Stomach (tissue), 9 donors: ENCODE results near the gene ICE1. TPM values are rescaled to one million over a fixed set of nuclear protein-coding genes. Genes with fewer than 3 reads are reported as not detected.
"Not testable (repeated sequence)": the region's sequence is repeated elsewhere in the genome, so short reads cannot be mapped to it uniquely, and the experiment has no call there.

Experiments used
- DNase-seq, 2 donors: peaks; one replicate each; pipeline versions ENCODE4 v3.0.0 to v3.0.0-alpha.2; 2013 to 2019
- H3K27ac ChIP-seq, 5 donors: fragments of 200-600 bp in 4 of 5; sonication (generic) in 4 of 5; one replicate each; pipeline ENCODE4 v1.5.1; 2013 to 2019; ENCODE audit warnings: mild to moderate bottlenecking in 1 of 5, moderate library complexity in 1 of 5
- H3K27me3 ChIP-seq, 3 donors: fragments of 200-600 bp; sonication (generic); one replicate each; pipeline ENCODE4 v1.5.1; 2017 to 2019; ENCODE audit warnings: mixed run types in 1 of 3
- H3K36me3 ChIP-seq, 4 donors: fragments of 200-600 bp; sonication (generic); 1 replicate in 3 of 4; 2 replicates in 1 of 4; pipeline ENCODE4 v1.5.1; 2016 to 2019
- H3K4me1 ChIP-seq, 4 donors: fragments of 200-600 bp; sonication (generic); one replicate each; pipeline ENCODE4 v1.5.1; 2016 to 2019
- H3K4me3 ChIP-seq, 4 donors: fragments of 200-600 bp; sonication (generic) in 3 of 4; one replicate each; pipeline ENCODE4 v1.5.1; 2016 to 2019; ENCODE audit warnings: mild to moderate bottlenecking in 1 of 4
- H3K9me3 ChIP-seq, 4 donors: fragments of 200-600 bp; sonication (generic); one replicate each; pipeline ENCODE4 v1.5.1; 2016 to 2019
- EP300 ChIP-seq: sonication (generic); formaldehyde crosslinking; IDR thresholded peaks from one replicate; pipeline ENCODE4 v1.6.1; 2017; ENCODE audit warnings: antibody characterized with exemption
- POLR2A ChIP-seq, 4 donors: fragments of 450-650 bp; IDR thresholded peaks; one replicate each; pipeline ENCODE4 v1.6.1; 2016; ENCODE audit warnings: antibody characterized with exemption in 4 of 4, control low read depth in 2 of 4, mild to moderate bottlenecking in 1 of 4, moderate library complexity in 1 of 4
- POLR2AphosphoS5 ChIP-seq, 3 donors: sonication (generic); formaldehyde crosslinking; IDR thresholded peaks; one replicate each; pipeline ENCODE4 v1.6.1; 2016; ENCODE audit warnings: antibody characterized with exemption in 3 of 3
- WGBS, 5 donors: extraction: QIAGEN DNeasy Blood & Tissue Kit in 3 of 5; methylation state at CpG; one replicate each; pipeline versions ENCODE4 v1.1.5 to v1.1.7; 2013 to 2018; 5-methylcytosine and 5-hydroxymethylcytosine counted together
- intact Hi-C: fragments of 100-400 bp; cut with DNase I; formaldehyde crosslinking; loops from one replicate; pipeline ENCODE4 v1.15.1; 2023; ENCODE audit warnings: low total_unique reads
- polyA plus RNA-seq, 3 donors: library from polyadenylated mRNA; stranded (reverse); fragments of 200-250 nt; gene quantifications; one replicate each; pipeline ENCODE4 v1.2.3, GENCODE V29; 2013
- total RNA-seq, 5 donors: library from RNA; depleted of rRNA; stranded (reverse); fragments of >200 nt; gene quantifications; one replicate each; pipeline versions ENCODE4 v1.1.0 to v1.2.3, GENCODE V29; 2014 to 2016
- TF ChIP-seq, protein P1 (sequence below), 7 experiments: fragments of 450-650 bp in 4 of 7; fragments of 200-600 bp in 3 of 7; sonication (generic) in 3 of 7; IDR thresholded peaks; one replicate each; pipeline ENCODE4 v1.5.1; 2016 to 2019; ENCODE audit warnings: antibody characterized with exemption in 7 of 7, control low read depth in 2 of 7, mild to moderate bottlenecking in 1 of 7
- donor health status: healthy with polysubstance abuse.
- donor health status: Bipolar disorder and iron deficiency.
- donor health status: healthy.

ICE1 gene
- total and polyA plus RNA-seq, 8 donors: 4.0 to 44.1 (median 16.7) TPM

DNA sequence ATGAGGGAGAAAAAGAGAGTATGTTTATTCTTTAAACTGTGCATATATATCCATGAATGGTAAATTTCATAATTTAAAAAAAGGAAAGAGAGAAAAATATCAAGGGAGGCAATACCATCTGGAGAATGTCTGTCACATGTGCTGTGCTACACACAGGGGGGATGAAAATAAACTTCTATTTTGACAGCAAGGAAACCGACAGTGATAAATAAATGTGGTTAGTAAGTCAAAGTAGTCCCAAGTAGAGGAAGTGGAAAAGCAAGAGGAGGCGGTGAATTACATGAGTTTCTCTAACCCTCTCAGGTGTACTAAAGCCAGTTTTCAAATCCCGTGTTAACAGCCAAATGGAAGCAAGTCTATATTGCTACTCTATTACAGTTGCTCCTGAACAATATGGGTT lies 83.3 kb downstream of the ICE1 start:
- no peak overlapping the region for H3K4me3 ChIP-seq
- no peaks in the 10 kb centered on the region for H3K4me1 ChIP-seq
- H3K9me3 ChIP-seq: peaks cover 0 to 19% (median 14%) of the 10 kb centered on the region in 4 donors
- no peaks in the 10 kb centered on the region for H3K27me3 ChIP-seq
- H3K27ac ChIP-seq: no peak overlapping the region
- DNase-seq: no peak
- TF ChIP-seq EP300 (no peak), POLR2AphosphoS5 (IDR thresholded peaks at IDR 0.05) (no peak), POLR2A (IDR thresholded peaks at IDR 0.05) (no peak)
- TF ChIP-seq, protein P1, sequence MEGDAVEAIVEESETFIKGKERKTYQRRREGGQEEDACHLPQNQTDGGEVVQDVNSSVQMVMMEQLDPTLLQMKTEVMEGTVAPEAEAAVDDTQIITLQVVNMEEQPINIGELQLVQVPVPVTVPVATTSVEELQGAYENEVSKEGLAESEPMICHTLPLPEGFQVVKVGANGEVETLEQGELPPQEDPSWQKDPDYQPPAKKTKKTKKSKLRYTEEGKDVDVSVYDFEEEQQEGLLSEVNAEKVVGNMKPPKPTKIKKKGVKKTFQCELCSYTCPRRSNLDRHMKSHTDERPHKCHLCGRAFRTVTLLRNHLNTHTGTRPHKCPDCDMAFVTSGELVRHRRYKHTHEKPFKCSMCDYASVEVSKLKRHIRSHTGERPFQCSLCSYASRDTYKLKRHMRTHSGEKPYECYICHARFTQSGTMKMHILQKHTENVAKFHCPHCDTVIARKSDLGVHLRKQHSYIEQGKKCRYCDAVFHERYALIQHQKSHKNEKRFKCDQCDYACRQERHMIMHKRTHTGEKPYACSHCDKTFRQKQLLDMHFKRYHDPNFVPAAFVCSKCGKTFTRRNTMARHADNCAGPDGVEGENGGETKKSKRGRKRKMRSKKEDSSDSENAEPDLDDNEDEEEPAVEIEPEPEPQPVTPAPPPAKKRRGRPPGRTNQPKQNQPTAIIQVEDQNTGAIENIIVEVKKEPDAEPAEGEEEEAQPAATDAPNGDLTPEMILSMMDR (IDR thresholded peaks at IDR 0.05): no peak
- H3K36me3 ChIP-seq: no peaks in the 10 kb centered on the region
- intact Hi-C loops: no loop called here
- 65 to 80% (median 71%) methylated on average over 3 of the region's 3 CpGs for WGBS, 5 donors

DNA sequence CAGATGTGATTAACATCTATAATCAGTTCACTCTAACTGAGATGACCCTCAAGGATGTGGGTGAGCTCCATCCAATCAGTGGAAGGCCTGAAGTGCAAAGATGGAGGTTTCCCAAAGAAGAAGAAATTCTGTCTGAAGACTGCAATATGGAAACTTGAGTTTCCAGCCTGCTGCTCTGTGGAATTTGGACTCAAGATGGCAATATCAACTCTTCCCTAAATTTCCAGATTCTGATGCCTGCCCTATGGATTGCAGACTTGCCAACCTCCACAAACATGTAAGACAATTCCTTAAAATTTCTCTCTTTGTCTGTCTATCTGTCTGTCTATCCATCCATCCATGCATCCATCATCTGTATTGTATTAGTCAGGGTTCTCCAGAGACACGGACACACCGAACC lies 85.9 kb downstream of the ICE1 start:
- intact Hi-C loops: no loop called here
- WGBS, 5 donors: 73 to 96% (median 87%) methylated on average over 2 of the region's 2 CpGs
- Histone ChIP-seq H3K36me3 (no peaks in the 10 kb centered on the region), H3K9me3 (peaks cover 0 to 16% (median 13%) of the 10 kb centered on the region in 4 donors), H3K27me3 (no peaks in the 10 kb centered on the region), H3K4me1 (no peaks in the 10 kb centered on the region), H3K27ac (no peak overlapping the region), H3K4me3 (no peak overlapping the region)
- TF ChIP-seq EP300 (no peak), POLR2AphosphoS5 (IDR thresholded peaks at IDR 0.05) (no peak), POLR2A (IDR thresholded peaks at IDR 0.05) (no peak)
- TF ChIP-seq, protein P1 (IDR thresholded peaks at IDR 0.05): no peak
- no peak for DNase-seq

DNA sequence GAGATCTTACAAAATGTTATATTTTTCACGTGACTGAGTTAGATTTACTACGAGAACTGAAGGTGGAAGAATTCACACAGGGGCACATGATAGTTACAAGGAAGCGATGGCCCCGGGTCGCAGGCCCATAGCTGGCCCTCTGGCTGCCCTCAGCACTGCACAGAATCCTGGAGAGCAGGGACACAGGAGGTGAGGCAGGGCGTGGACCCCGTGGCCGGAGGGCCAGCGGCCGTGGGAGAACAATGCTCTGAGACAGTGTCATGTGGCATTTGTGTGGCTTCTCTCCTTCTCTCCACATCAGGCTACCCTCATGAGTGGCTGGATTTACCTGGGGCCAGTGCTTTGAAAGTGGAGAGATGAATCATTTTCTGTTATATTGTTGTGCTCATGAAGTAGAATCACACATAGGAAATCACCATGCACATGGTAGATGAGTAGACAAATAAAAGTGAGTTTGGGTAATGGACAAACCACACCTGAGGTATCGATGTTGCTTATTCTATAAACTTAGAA lies 89.5 kb downstream of the ICE1 start:
- no peak overlapping the region for H3K4me3 ChIP-seq
- H3K27ac ChIP-seq: no peak overlapping the region
- no peak for TF ChIP-seq EP300
- no peak for TF ChIP-seq POLR2AphosphoS5 (IDR thresholded peaks at IDR 0.05)
- TF ChIP-seq POLR2A (IDR thresholded peaks at IDR 0.05): no peak
- TF ChIP-seq, protein P1 (IDR thresholded peaks at IDR 0.05): no peak
- H3K4me1 ChIP-seq: no peaks in the 10 kb centered on the region
- 85 to 89% (median 88%) methylated on average over 11 of the region's 11 CpGs for WGBS, 5 donors
- no peaks in the 10 kb centered on the region for H3K9me3 ChIP-seq
- no peaks in the 10 kb centered on the region for H3K36me3 ChIP-seq
- DNase-seq: no peak
- H3K27me3 ChIP-seq: no peaks in the 10 kb centered on the region
- intact Hi-C loops: no loop called here

DNA sequence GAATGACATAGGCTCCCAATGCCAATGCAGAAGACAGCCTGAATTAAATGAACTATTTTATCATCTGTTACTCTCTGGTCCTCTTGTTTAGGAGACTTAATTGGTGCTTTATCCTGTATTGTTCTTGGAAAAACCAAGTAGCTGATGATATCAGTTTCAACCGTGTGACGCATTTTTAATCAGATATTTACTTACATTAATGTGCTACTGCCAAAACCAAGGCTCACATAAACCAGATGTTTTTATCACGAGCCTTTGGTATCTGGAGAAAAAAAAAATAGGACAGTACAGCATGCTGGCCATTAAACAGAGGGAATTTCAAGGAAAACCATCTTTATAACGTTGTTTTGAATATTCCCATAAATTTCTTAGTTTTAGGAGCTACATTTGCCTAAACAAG lies 90.1 kb downstream of the ICE1 start:
- Histone ChIP-seq H3K9me3 (no peaks in the 10 kb centered on the region), H3K4me1 (no peaks in the 10 kb centered on the region), H3K4me3 (no peak overlapping the region), H3K27ac (no peak overlapping the region), H3K36me3 (no peaks in the 10 kb centered on the region), H3K27me3 (no peaks in the 10 kb centered on the region)
- WGBS, 5 donors: 26 to 45% (median 40%) methylated on average over 4 of the region's 4 CpGs
- intact Hi-C loops: no loop called here
- TF ChIP-seq, protein P1 (IDR thresholded peaks at IDR 0.05): no peak
- TF ChIP-seq POLR2A (IDR thresholded peaks at IDR 0.05) (no peak), POLR2AphosphoS5 (IDR thresholded peaks at IDR 0.05) (no peak), EP300 (no peak)
- DNase-seq: peak in 1 of 2 donors; percentile 27

DNA sequence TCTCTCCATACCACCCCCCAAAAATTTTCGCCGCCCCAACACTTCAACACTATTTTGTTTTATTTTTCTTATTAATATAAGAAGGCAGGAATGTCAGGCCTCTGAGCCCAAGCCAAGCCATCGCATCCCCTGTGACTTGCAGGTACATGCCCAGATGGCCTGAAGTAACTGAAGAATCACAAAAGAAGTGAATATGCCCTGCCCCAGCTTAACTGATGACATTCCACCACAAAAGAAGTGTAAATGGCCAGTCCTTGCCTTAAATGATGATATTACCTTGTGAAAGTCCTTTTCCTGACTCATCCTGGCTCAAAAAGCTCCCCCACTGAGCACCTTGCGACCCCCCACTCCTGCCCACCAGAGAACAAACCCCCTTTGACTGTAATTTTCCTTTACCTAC lies 98.1 kb downstream of the ICE1 start:
- intact Hi-C loops: not testable (repeated sequence)

More for the DNA sequence above, 98.1 kb downstream of the ICE1 start:
- H3K4me1 ChIP-seq, H3K36me3 ChIP-seq, DNase-seq, H3K27ac ChIP-seq, H3K4me3 ChIP-seq, H3K27me3 ChIP-seq, H3K9me3 ChIP-seq: not testable (repeated sequence)
- WGBS, 5 donors: 67 to 96% (median 88%) methylated on average over 2 to 4 of the region's 4 CpGs
